HEK293 (cell line): ENCODE data around the gene CPLANE1.

Source experiments
- BCL11A ChIP-seq: fragments of 450-650 bp; formaldehyde crosslinking; IDR thresholded peaks from 2 replicates; pipeline ENCODE4 v1.5.1; 2016; ENCODE audit warnings: low read depth, missing biosample characterization, missing genetic modification characterization
- CTCF ChIP-seq: fragments of 450-650 bp; formaldehyde crosslinking; IDR thresholded peaks from 2 replicates; pipeline ENCODE4 v1.5.1; 2016; ENCODE audit warnings: missing biosample characterization, missing genetic modification characterization
- TCF7L2 ChIP-seq: IDR thresholded peaks from 2 replicates; pipeline ENCODE4 v1.6.1; 2011; ENCODE audit warnings: low read depth, mild to moderate bottlenecking, inconsistent platforms, low read length, moderate library complexity, borderline replicate concordance

DNA sequence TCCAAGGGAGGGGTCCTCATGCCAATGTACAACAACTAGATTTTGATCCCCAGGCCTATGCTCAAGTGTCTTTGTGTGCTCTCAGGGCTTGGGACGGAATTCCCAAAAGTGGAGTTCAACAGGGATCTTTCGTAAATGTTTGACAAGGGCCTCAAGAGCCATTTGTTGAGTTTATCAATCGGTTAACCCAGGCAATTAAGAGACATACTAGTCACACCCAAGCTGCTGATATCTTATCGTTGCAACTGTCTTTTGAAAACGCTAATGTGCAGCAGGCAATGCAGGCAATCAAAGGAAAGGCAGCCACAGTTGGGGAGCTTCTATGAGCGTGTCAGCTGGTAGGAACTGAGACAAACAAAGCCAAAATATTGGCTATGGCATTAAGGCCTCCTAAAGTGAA, 161.2 kb downstream of the CPLANE1 start:
- TF ChIP-seq TCF7L2 (no peak), CTCF (tag by site-specific recombination) (no peak), BCL11A (tag by site-specific recombination) (no peak)
